NCI-H446 (cell line): ENCODE measurements around the gene DMD.
"Not testable (repeated sequence)": the region's sequence is repeated elsewhere in the genome, so short reads cannot be mapped to it uniquely, and the experiment has no call there.

Experiments used
- DNase-seq, 2 experiments: peaks; one replicate each; lab custom pipeline; 2025; lab: John Stamatoyannopoulos, UW

Gene DMD

GRCh38 chrX:32851556-32851955 lies 359.8 kb downstream of the DMD start:
- no peak for DNase-seq

- DNase-seq = no peak
These were observed 363.4 kb downstream of the DMD start for GRCh38 chrX:32847921-32848320.

DNA sequence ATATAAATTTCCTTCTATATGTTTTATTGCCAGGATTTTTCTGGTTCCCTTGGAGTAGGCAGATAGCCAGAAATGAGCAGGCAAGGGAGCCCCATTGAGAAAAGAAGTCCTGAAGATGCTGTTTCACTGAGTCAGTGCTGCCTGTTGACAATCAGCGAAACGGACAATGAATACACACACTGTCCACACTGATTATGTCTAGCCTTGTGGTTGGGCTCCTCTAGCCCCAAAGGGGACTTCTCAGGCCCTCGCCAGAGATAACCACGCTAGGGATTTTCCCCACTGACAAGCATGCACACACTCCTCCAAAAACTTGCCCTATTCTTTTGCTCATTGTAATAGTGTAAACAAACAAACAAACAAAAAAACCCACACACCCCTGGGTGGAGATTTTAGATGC lies 369.3 kb downstream of the DMD start:
- no peak for DNase-seq

DNA sequence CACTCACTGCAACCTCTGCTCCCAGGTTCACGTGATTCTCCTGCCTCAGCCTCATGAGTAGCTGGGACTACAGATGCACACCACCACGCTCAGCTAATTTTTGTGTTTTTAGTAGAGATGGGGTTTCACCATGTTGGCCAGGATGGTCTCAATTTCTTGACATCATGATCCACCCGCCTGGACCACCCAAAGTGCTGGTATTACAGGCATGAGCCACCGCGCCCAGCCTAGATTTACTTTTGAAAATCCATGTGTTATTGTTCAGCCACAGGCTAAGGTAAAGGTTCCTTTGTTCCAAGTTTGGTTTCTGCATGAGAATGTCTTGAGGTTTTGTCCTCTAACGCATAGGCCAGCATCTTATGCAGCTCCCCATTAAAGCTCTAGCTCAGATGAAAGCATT lies 371.6 kb downstream of the DMD start:
- no peak for DNase-seq

DNA sequence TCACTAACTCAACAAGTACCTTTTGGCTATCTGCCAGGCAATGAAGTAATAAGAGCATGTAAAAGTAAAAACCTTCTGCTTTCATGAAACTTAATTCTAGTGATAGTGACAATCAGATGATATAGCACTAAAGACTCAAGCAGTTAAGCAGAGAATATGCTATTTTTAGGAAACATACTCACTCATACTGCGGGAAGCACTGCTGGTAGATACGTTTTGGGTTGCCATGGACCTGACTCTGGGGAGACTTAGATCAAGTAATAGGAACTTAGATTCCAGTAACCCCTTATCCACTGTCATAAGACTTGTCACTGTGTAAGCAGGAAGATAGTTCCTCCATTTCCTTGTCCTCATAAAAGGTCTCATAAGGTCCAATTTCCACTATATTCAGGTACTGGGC lies 386.3 kb downstream of the DMD start:
- DNase-seq = no peak

- no peak for DNase-seq
These were observed 407.3 kb downstream of the DMD start for GRCh38 chrX:32804034-32804433.

DNA sequence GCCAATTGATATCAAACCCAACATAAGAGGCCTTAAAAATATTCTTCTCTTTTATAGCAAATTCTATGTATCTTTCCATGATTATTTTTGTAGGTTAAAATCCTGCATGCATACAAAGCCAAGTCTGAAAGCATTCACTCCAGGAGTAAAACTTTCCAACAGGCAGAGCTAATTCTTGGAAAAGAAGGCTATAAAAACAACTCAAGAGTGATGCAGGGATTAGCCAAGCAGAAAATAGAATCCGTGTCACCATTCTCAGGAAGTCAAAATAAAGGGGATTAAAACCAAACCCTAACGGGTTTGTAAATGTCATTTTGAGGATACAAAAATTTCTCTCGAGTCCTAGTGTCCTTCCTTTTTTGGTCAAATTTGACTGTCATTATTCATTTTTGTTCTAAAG lies 412.4 kb downstream of the DMD start:
- no peak for DNase-seq

GRCh38 chrX:32788936-32789335 lies 422.4 kb downstream of the DMD start:
- no peak for DNase-seq

DNA sequence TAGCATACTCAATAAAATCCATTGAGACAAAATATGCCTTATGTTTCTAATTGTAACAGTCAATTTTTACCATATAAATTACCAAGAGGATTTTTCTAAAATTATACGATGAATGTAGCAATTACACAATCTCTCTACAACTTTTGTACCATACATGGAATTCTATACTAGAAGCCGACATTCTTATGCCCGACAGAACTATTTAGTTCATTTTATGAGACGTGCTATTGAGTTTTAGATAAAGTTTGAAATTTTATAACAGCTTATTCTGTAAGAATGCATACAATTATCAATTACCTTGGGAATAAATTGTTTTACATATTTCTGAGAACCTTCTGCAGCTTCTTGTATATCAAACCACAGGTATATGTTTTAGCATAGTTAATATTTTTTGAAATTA lies 431.2 kb downstream of the DMD start:
- no peak for DNase-seq

DNA sequence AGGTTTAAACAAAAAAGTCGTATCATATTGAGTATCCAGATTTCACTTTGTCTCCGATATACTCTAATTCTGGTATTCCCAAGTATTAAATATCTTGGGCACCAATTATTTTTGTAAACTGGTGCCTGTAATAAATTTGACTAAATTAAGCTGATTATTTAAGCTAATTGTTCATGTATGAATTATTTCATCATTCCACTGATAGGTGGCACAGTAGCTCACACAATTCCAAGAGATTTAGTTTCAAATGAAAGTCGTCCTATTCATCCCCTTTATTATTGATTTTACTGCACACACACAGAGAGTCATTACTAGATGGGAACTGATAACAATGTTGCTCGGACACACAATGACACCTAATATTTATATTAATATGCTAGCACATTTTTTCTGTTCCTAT lies 432.4 kb downstream of the DMD start:
- DNase-seq = no peak

GRCh38 chrX:32774966-32775365 lies 436.4 kb downstream of the DMD start:
- DNase-seq = no peak

DNA sequence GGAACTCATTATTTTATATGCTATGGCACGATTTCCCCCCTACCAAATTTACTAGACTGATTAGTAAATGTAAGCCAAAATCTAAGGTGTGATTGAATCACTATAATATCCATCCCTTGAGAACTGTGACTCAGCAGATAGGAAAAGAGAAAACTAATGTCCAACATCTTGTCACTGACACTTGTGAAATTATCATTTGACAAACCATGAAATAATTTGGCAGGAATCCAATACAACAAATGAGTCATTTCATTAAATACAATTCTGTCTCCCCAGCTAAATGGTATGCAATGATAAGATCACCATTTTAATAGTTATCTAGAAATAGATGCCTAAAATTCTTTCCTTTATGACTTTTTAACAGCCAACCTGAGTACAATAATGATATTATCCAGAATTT lies 462.3 kb downstream of the DMD start:
- no peak for DNase-seq

DNA sequence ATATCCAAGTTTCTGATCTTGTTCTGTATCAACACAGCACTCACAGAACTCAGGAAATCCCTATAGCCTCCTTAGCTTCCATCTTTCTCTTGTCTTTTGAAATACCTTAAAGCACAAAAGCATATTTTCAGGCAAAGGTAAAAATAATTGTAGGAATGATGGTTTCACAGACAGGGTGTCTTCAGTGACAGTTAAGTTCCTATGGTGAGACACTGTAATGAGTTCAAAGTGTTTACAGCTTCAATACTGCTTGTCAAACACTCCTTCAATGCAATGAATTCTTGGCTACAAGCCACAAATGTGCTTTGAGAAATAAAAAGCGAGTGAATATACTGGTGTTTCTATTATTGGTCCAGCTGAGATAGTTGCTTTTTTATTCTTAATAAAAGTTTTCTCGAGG lies 466.0 kb downstream of the DMD start:
- no peak for DNase-seq

- DNase-seq = no peak
These were observed 466.4 kb downstream of the DMD start for GRCh38 chrX:32744921-32745320.

DNA sequence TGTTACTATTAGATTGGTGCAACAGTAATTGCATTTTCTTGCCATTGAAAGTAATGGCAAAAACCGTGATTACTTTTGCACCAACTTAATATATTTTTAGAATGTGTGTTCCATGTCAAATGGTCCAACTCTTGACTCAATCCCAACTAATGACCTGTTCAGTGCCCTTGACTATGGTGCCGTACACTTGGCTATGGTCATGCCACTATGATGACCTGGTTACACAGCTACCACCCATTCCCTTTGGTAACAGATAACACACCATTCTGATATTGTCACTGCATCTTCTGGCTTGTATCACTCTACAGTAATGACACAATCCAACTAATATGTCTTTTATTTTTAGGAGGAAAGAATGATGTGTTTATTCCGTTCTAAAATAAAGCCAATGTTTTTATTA lies 469.4 kb downstream of the DMD start:
- DNase-seq = no peak

DNA sequence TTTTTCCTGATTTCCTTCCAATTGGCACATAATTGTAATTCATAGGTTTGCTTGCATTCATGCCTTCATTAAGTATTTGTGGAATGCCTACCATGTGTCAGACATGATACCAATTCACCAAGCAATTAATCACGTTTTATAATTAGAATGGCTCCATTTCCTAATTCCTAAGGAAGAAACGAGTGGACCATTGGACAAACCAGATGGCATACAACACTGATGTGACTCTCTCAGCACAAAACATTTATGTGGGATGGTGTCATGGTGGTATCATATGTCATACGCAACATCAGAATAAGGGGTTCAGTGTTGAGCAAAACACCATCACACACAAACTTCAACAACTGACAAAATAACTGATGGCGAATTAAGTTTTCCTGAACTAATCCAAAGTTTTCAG lies 502.8 kb downstream of the DMD start:
- DNase-seq = no peak

GRCh38 chrX:32705385-32705784 lies 506.0 kb downstream of the DMD start:
- not testable (repeated sequence) for DNase-seq

DNA sequence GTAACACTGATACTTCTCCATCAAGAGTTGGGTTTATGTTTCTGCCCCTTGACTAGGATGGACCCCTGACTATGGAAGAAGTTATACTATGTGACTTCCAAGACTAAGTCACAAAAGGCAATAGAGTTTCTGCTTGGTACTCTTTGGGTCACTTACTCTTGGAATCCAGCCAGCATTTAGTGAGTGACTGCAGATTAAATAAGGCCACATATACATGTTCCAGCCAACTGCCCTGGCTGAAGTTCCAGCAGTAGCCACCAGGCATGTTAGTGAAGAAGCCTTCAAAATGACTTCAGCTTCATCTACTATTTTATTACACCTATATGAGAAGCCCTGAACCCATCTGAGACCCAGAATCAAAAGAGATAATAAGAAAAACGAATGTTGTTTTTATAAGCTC lies 524.0 kb downstream of the DMD start:
- no peak for DNase-seq

GRCh38 chrX:32678487-32678886 lies 532.9 kb downstream of the DMD start:
- no peak for DNase-seq

DNA sequence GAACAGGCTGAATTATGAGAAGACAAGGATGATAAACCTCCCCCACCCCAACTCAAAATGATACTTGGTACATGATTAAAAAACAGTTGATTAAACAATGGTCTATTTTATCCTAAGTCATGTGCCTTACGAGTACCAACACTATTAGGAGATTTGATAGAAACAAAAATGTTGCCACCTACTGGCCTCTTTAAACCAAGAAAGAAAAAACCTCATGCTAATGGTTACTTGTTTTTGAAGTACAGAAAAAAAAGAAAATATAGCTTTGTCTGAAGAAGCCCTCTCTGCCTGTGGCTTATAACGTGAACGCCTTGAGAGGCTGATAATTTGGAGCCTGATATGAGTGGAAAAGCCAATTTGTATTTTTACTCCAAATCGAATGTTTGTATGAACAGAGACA lies 538.2 kb downstream of the DMD start:
- DNase-seq = no peak

GRCh38 chrX:32662516-32662915 lies 548.8 kb downstream of the DMD start:
- DNase-seq = no peak

DNA sequence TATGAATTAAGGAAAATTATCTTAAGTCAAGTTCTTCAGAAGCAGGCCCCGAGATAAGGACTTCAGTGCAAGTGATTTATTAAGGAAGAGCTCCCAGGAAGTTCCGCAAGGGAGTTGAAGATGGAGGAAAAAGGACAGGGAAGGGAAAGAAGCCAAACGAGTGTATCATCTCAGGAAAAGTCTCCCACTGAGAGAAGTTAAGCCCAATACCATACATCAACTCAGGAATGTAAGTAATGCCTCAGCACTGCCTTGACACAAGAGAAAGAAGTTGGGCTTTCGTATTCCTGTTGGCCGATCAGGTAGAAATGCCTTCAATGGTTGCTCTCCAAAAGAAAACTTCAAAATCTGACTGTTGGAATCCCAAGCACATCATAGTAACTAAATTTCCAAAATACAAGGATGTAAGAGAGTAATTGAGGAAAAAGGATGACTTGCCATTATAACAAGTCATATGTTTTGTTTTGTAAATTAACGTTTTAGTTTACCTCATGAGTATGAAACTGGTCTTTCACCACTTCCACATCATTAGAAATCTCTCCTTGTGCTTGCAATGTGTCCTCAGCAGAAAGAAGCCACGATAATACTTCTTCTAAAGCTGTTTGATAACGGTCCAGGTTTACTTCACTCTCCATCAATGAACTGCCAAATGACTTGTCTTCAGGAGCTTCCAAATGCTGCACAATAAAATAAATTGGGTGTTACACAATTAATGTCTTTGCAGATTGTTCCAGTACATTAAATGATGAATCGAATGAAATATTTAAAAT lies 566.7 kb downstream of the DMD start:
- no peak for DNase-seq

DNA sequence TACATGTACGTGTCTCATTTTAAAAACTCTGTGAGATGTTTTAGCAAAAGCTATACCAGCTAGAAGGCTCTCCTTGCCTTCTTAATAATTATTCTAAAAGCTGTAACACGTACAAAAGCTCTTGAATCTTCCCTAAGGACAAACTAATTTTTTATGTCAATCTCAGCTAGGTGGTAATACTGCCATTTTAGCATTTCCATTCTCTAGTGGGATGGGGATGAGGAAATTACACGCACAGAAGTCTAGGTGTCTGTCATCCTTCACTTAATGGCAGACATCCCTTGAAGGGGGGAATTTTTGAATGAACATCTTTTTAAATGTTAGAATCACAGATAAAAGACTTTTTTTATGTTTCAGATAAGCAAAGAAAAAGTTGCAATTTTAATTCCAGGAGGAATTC lies 569.1 kb downstream of the DMD start:
- no peak for DNase-seq

- DNase-seq = no peak
These were observed 593.2 kb downstream of the DMD start for GRCh38 chrX:32618154-32618553.

DNA sequence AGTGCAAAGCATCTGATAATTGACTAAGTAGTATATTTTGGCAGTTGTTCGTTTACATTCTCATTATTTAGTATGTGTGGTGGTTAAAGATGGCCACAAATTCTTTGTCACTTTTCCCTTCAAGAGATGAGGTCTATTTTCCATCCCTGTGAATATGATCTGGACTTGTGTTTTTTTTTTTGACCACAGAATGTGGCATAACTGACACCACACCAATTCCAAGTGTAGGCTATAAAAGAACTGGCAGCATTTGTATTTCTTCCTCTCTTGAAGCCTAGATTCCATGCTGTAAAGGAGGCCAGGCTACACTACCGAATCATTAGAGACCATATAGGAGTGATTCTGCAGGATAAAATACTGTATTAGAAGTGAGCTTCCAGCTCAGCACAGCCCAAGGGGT lies 596.6 kb downstream of the DMD start:
- no peak for DNase-seq
